Measurements from ENCODE around the gene JADE1.

JADE1 gene

GRCh38 chr4:128846063-128846462, 36.6 kb downstream of the JADE1 start:
- no peak for DNase-seq

- no peak for DNase-seq
Measured at GRCh38 chr4:128847082-128847724, 37.7 kb downstream of the JADE1 start.

DNA sequence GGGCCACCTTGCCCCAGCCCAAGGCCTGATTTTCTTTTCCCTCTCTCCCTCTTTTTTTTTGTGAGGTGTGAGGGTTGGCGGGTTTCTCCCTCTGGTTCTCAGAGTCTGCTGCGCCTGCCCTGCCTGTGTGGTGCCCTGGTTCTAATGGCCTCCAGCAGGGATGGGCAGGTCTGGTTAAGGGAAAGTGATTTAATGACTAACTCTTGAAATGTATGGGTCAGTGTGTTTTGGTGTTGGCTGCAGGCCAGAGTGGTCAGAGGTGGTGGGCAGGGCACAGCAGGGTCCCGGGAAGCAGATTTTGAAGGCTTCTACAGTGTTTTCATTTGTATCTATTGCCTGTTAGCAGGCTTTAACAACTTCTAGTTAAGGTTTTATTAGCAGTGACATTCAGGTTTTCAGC, 39.0 kb downstream of the JADE1 start:
- no peak for DNase-seq

- DNase-seq: no peak
Measured at GRCh38 chr4:128850252-128850651, 40.8 kb downstream of the JADE1 start.

- DNase-seq: no peak
Measured at GRCh38 chr4:128853741-128854140, 44.2 kb downstream of the JADE1 start.

DNA sequence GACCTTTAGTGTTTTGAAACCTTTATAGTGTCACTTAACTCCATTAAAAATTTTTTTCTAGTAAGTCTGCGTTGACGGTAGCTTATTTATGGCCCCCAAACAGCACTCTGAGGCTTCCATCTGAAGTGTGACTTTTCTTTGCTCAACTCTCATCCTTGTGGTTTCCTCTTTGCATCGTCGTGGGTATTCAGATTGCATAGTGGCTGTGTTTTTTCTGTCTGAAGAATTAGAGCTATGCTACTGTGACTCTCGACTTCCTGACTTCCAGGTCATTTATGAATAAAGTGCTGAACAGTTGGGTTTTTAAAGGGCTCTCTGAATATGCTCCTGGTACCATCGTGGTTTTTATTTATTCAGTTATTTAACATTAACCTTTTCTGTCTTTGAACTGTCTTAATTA, 44.9 kb downstream of the JADE1 start:
- DNase-seq: no peak

DNA sequence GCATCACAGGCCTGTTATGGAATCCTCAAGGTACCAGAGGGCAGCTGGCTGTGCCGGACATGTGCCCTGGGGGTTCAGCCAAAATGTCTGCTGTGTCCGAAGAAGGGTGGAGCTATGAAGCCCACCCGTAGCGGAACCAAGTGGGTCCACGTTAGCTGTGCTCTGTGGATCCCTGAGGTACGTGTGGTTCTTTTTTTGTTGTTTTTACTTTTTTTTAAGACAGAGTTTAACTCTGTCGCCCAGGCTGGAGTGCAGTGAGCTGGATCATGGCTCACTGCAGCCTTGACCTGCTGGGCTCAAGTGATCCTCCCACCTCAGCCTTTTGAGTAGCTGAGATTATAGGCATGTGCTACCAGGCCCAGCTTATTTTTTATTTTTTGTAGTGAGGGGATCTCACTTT, 46.1 kb downstream of the JADE1 start:
- no peak for DNase-seq

DNA sequence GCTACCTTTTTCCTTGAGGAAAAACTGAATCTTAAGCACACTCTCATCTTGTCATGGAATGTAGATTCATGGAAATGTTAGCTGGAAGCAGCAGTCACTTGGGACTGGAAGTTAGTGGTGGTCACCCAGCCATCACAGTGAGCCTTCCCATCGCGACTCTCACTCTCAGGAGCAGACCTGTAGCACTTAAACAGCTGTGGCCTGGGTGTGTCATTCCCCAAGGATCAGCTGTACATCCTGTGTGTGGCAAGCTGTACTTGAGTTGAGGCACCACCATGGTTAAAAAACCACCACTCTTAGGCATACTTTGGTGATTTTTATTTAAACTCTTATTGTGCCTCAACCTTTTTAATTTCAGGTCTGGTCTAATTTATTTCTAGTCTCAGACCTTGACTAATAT, 46.7 kb downstream of the JADE1 start:
- no peak for DNase-seq

GRCh38 chr4:128858879-128859671, 49.6 kb downstream of the JADE1 start:
- no peak for DNase-seq

GRCh38 chr4:128859887-128860677, 50.6 kb downstream of the JADE1 start:
- DNase-seq: no peak

DNA sequence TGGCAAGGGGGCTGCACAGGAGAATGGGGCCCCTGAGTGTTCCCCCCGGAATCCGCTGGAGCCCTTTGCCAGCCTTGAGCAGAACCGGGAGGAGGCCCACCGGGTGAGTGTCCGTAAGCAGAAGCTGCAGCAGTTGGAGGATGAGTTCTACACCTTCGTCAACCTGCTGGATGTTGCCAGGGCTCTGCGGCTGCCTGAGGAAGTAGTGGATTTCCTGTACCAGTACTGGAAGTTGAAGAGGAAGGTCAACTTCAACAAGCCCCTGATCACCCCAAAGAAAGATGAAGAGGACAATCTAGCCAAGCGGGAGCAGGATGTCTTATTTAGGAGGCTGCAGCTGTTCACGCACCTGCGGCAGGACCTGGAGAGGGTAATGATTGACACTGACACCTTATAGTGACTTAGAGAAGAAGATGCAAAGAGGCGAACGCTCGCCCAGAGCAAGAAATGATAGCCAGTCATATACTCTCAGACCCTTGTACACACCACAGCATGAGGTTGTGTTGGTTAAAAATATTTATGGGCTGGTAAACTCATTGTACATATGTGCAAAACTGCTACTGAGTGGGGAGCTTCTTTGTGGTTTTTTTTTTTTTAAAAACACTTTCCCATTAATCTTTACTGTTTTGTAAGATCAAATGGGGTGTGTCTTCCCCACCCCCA, 52.5 kb downstream of the JADE1 start:
- no peak for DNase-seq

DNA sequence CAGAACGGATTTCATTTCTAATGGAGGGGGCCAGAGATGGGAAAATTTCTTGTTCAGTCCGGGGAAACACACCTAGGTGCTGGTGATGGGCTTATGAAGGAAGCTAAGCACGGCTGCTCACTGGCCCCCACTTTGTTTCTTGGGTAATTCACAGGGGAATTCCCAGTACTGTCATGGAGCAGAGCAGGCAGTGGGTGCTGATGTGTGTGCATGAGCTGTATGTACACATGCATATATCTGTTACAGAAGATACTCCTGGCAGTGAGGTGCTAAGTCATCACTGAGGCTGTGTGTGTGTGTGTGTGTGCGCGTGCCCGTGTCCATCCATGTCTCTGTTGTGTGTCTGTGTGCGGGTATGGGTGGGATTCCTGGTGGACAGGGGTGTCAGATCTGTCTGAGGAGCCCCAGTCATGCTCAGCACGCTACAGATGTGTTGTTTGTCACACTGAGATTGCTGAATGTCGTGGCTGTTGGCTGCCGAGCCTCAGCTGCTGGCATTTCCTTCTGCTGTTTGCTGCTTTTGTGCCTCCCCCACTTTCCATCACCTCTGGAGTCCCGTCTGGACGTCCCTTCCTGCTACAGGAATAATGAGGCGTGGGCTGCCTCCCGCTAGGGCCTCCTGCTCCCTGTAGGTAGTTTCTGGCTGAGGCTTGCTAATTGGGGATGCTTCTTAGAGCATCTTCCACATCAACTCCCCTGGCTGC, 53.3 kb downstream of the JADE1 start:
- no peak for DNase-seq

DNA sequence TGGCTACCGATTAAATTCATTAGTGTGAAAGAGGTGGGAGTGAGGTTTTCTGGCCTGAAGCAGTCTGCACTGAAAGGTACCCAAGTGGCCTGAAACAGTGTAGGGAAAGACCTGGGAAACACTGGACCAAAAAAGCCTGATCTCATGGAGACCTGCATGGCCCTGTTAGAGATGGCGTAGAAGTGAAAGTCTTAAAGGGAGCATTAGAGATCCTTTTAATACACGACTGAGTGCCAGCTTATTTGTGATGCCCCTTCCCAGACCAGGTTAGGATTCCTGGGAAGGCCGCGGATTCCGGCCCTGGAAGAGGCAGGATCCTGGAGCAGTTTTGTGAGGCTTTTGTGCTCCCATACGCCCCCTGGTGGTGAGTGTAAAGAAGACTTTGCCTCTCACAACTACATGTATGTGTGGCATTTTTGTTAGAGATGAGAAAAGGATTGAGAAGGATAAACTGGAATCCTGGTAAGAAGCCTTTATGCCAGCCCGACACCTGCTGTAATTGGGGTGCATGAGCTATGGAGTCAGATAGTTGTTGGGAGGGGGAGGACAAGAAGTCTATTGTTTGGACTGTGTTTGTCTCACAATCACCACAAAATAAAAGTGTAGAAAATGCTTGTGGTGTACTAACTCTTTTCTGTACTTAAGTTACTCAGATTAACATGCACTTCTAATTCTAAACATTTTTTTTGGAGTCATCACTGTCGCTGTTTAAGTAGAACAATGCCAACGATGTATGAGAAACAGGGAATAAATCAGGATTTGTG, 54.0 kb downstream of the JADE1 start:
- no peak for DNase-seq

DNA sequence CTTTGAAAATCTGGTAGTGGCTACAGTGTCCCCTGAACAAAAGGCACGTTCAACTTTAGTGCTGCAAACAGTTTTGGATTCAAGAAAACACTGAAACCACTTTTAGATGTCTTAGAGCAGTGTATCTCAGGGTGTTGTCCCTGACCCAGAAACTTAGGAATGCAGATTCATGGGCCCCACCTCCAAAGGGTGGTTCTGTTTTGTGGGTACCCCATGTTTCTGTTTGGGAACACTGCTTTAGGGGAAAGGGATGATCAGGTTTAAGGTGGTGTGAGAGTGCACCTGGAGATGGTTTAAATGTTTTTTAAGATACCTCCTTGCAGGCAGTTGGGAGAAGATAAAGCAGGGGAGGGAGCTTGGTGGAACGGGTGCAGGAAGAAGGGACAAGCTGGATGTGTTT, 55.6 kb downstream of the JADE1 start:
- no peak for DNase-seq

DNA sequence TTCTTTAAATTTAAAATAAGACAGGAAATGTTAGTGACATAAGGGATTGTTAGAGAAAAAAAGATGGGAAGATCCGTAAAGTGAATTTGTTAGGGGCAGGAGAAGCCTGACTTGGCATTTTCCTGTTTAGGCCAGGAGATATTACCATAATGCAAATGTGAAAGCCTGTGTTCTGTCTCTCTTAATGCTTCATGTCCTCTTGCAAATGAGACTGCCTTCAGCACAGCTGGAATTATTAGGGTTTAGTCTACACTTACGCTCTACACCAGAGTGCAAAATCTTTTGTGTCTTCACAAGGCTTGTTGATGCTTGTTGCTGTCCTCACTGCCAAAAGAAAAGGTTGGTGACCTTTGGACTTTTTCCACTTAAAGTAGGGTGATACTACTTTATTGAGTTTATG, 56.8 kb downstream of the JADE1 start:
- DNase-seq: no peak

DNA sequence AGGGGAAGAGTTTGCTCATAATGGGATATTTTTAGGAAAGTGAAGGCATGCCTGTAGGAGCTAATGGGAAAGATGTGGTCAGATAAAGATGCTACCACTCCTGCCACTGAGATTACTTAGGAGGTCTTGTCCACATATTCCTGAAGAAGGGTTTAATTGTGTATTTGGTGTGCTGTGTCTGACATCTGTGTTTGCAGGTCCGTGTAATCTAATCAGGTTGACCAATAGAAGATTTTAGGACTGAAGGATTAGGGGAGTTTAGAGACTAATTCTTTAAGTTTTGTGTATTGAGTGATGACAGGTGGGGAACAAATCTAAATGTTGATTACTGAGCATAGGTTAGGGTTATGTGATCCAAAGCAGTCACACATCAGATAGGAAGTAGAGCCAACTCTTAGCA, 57.2 kb downstream of the JADE1 start:
- no peak for DNase-seq

DNA sequence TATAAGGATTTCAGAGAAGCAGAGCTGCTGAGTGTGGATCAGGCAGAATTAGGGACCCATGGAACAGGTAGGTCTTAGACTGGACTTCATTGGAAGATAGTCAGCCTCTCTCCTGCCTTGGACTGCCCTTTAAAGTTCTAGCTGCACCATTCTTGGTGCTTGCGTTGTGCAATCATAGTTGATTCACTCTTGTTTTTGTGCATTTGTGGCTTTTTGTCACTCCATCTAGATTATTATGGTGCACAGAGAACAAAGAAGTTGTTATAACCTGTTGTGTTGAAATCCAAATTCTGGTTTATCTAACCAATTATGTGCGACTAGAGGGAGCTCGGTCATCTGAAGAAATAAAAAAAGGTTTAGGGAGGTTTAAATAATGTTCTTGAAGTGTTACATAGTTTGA, 59.3 kb downstream of the JADE1 start:
- no peak for DNase-seq

GRCh38 chr4:128869776-128870509, 60.4 kb downstream of the JADE1 start:
- DNase-seq: no peak

DNA sequence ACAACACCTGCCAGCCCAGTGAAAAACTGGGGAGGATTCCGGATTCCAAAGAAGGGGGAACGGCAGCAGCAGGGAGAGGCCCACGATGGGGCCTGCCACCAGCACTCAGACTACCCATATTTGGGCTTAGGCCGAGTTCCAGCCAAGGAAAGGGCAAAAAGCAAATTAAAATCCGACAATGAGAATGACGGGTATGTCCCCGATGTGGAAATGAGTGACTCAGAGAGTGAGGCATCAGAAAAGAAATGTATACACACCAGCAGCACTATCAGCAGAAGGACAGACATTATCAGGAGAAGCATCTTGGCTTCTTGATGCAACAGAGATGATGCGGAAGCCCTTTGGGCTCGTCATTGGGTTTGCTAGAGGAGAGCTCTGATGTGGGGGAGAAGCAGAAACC, 62.4 kb downstream of the JADE1 start:
- no peak for DNase-seq

GRCh38 chr4:128876200-128876599, 66.7 kb downstream of the JADE1 start:
- no peak for DNase-seq

DNA sequence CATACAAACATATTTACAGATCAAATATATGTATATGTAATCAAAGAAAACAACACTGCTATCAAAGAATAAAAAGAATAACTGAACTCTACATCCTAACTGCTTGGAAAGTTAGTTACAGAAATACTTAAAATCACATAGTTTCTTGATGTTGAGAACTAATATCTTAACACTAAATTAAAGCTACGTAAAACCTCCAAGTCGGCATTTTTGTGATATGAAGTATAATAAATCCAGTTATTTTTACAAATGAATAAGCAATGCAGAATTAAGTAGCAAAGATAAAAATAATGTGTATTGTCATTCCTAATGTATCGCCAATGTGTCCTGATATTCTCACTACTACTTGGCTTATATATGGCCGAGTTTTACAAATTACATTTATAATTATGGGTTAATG, 68.4 kb downstream of the JADE1 start:
- no peak for DNase-seq
